ENCODE measurements around the gene TMEM213. TPM values are rescaled to one million over a fixed set of nuclear protein-coding genes. Genes with fewer than 3 reads are reported as not detected.

TMEM213 gene
- total RNA-seq, 1 donor from 2014 or later, result not detected

- no peaks in the 10 kb centered on the region for H3K9me3 ChIP-seq (ENCODE audit: insufficient read depth, low read depth, low read length)
- no peak overlapping the region for H3K4me3 Mint-ChIP-seq (ENCODE audit: unreplicated experiment)
- H2AFZ ChIP-seq (ENCODE audit: low read depth, low read length), result no peak overlapping the region
- H3K27ac Mint-ChIP-seq (ENCODE audit: unreplicated experiment), result no peak overlapping the region
- TF ChIP-seq EZH2 (IDR thresholded peaks at IDR 0.05; ENCODE audit: insufficient read depth, low read length) (no peak), CTCF (IDR thresholded peaks at IDR 0.05; ENCODE audit: insufficient read depth, low read depth, low read length) (no peak)
- H3K9ac ChIP-seq (ENCODE audit: low read length), result no peak overlapping the region
- no peaks in the 10 kb centered on the region for H3K79me2 ChIP-seq (ENCODE audit: insufficient read depth, low read length)
- H4K20me1 ChIP-seq (ENCODE audit: insufficient read depth, low read length), result no peaks in the 10 kb centered on the region
- no peak for FAIRE-seq
- no peaks in the 10 kb centered on the region for H3K4me1 ChIP-seq (ENCODE audit: insufficient read depth, low read length)
- H3K27ac ChIP-seq (ENCODE audit: low read depth, low read length), result no peak overlapping the region
- peaks cover 2% of the 10 kb centered on the region for H3K27me3 ChIP-seq (ENCODE audit: insufficient read depth, low read length)
- DNase-seq (ENCODE audit: low read depth), result no peak
- no peak overlapping the region for H3K4me2 ChIP-seq (ENCODE audit: low read length)
- H3K4me3 ChIP-seq (ENCODE audit: insufficient read depth, low read depth, low read length), result no peak overlapping the region
- H3K27me3 Mint-ChIP-seq (ENCODE audit: low read depth, unreplicated experiment), result peaks cover 19% of the 10 kb centered on the region
- H3K9me3 Mint-ChIP-seq (ENCODE audit: unreplicated experiment), result peaks cover 5% of the 10 kb centered on the region
- no peaks in the 10 kb centered on the region for H3K36me3 ChIP-seq (ENCODE audit: insufficient read depth, low read length)
- no peaks in the 10 kb centered on the region for H3K4me1 Mint-ChIP-seq (ENCODE audit: low read depth, unreplicated experiment)
- no peaks in the 10 kb centered on the region for H3K36me3 Mint-ChIP-seq (ENCODE audit: low read depth, unreplicated experiment)
Observed at GRCh38 chr7:138773817-138774216, 24.0 kb upstream of the TMEM213 start.

GRCh38 chr7:138776166-138776833 lies 21.5 kb upstream of the TMEM213 start:
- Histone ChIP-seq H3K27ac (ENCODE audit: low read depth, low read length) (no peak overlapping the region), H3K4me3 (ENCODE audit: insufficient read depth, low read depth, low read length) (no peak overlapping the region), H3K9ac (ENCODE audit: low read length) (no peak overlapping the region), H3K4me1 (ENCODE audit: insufficient read depth, low read length) (no peaks in the 10 kb centered on the region), H3K27me3 (ENCODE audit: insufficient read depth, low read length) (no peaks in the 10 kb centered on the region), H3K4me2 (ENCODE audit: low read length) (no peak overlapping the region), H3K79me2 (ENCODE audit: insufficient read depth, low read length) (no peaks in the 10 kb centered on the region), H3K36me3 (ENCODE audit: insufficient read depth, low read length) (no peaks in the 10 kb centered on the region), H4K20me1 (ENCODE audit: insufficient read depth, low read length) (no peaks in the 10 kb centered on the region), H2AFZ (ENCODE audit: low read depth, low read length) (no peak overlapping the region), H3K9me3 (ENCODE audit: insufficient read depth, low read depth, low read length) (no peaks in the 10 kb centered on the region)
- no peak overlapping the region for H3K27ac Mint-ChIP-seq (ENCODE audit: unreplicated experiment)
- no peak overlapping the region for H3K4me3 Mint-ChIP-seq (ENCODE audit: unreplicated experiment)
- H3K27me3 Mint-ChIP-seq (ENCODE audit: low read depth, unreplicated experiment), result peaks cover 8% of the 10 kb centered on the region
- H3K4me1 Mint-ChIP-seq (ENCODE audit: low read depth, unreplicated experiment), result no peaks in the 10 kb centered on the region
- DNase-seq (ENCODE audit: low read depth), result no peak
- no peaks in the 10 kb centered on the region for H3K36me3 Mint-ChIP-seq (ENCODE audit: low read depth, unreplicated experiment)
- no peak for TF ChIP-seq EZH2 (IDR thresholded peaks at IDR 0.05; ENCODE audit: insufficient read depth, low read length)
- TF ChIP-seq CTCF (IDR thresholded peaks at IDR 0.05; ENCODE audit: insufficient read depth, low read depth, low read length), result no peak
- no peak for FAIRE-seq
- peaks cover 5% of the 10 kb centered on the region for H3K9me3 Mint-ChIP-seq (ENCODE audit: unreplicated experiment)

GRCh38 chr7:138781004-138781403 lies 16.8 kb upstream of the TMEM213 start:
- H3K9ac ChIP-seq (ENCODE audit: low read length), result no peak overlapping the region
- H3K9me3 Mint-ChIP-seq (ENCODE audit: unreplicated experiment), result peaks cover 1% of the 10 kb centered on the region
- no peaks in the 10 kb centered on the region for H3K79me2 ChIP-seq (ENCODE audit: insufficient read depth, low read length)
- no peaks in the 10 kb centered on the region for H3K9me3 ChIP-seq (ENCODE audit: insufficient read depth, low read depth, low read length)
- no peak for DNase-seq (ENCODE audit: low read depth)
- no peaks in the 10 kb centered on the region for H3K4me1 ChIP-seq (ENCODE audit: insufficient read depth, low read length)
- no peaks in the 10 kb centered on the region for H3K27me3 ChIP-seq (ENCODE audit: insufficient read depth, low read length)
- no peak overlapping the region for H2AFZ ChIP-seq (ENCODE audit: low read depth, low read length)
- H3K4me3 ChIP-seq (ENCODE audit: insufficient read depth, low read depth, low read length), result no peak overlapping the region
- FAIRE-seq, result no peak
- no peaks in the 10 kb centered on the region for H3K36me3 Mint-ChIP-seq (ENCODE audit: low read depth, unreplicated experiment)
- no peak overlapping the region for H3K4me3 Mint-ChIP-seq (ENCODE audit: unreplicated experiment)
- no peaks in the 10 kb centered on the region for H3K36me3 ChIP-seq (ENCODE audit: insufficient read depth, low read length)
- peaks cover 6% of the 10 kb centered on the region for H3K4me1 Mint-ChIP-seq (ENCODE audit: low read depth, unreplicated experiment)
- no peak overlapping the region for H3K27ac ChIP-seq (ENCODE audit: low read depth, low read length)
- H3K27me3 Mint-ChIP-seq (ENCODE audit: low read depth, unreplicated experiment), result peaks cover 2% of the 10 kb centered on the region
- H3K27ac Mint-ChIP-seq (ENCODE audit: unreplicated experiment), result no peak overlapping the region
- H4K20me1 ChIP-seq (ENCODE audit: insufficient read depth, low read length), result no peaks in the 10 kb centered on the region
- TF ChIP-seq CTCF (IDR thresholded peaks at IDR 0.05; ENCODE audit: insufficient read depth, low read depth, low read length), result no peak
- TF ChIP-seq EZH2 (IDR thresholded peaks at IDR 0.05; ENCODE audit: insufficient read depth, low read length), result no peak
- H3K4me2 ChIP-seq (ENCODE audit: low read length), result no peak overlapping the region
